Embryonic facial prominence (tissue), 1 donor: ENCODE results near the gene CDH23.

ENCODE experiments used
- DNase-seq: peaks from one replicate; pipeline ENCODE4 v3.0.0-alpha.2; 2016; ENCODE audit errors: extremely low spot score

CDH23 gene

GRCh38 chr10:71440506-71441035 lies 43.9 kb downstream of the CDH23 start:
- no peak for DNase-seq

GRCh38 chr10:71442000-71442399 lies 45.3 kb downstream of the CDH23 start:
- no peak for DNase-seq

- DNase-seq = no peak
These were observed 46.3 kb downstream of the CDH23 start for GRCh38 chr10:71442859-71443570.

- no peak for DNase-seq
These were observed 47.0 kb downstream of the CDH23 start for GRCh38 chr10:71443676-71444075.

GRCh38 chr10:71444284-71445054 lies 47.7 kb downstream of the CDH23 start:
- DNase-seq = no peak

GRCh38 chr10:71447676-71448075 lies 51.0 kb downstream of the CDH23 start:
- no peak for DNase-seq

GRCh38 chr10:71448146-71448545 lies 51.4 kb downstream of the CDH23 start:
- no peak for DNase-seq

GRCh38 chr10:71449026-71449425 lies 52.3 kb downstream of the CDH23 start:
- DNase-seq = no peak

- DNase-seq = no peak
These were observed 55.0 kb downstream of the CDH23 start for GRCh38 chr10:71451754-71452153.

GRCh38 chr10:71453186-71453585 lies 56.5 kb downstream of the CDH23 start:
- no peak for DNase-seq

GRCh38 chr10:71454347-71454746 lies 57.6 kb downstream of the CDH23 start:
- DNase-seq = no peak

- no peak for DNase-seq
These were observed 58.3 kb downstream of the CDH23 start for GRCh38 chr10:71455035-71455434.

- no peak for DNase-seq
These were observed 59.9 kb downstream of the CDH23 start for GRCh38 chr10:71456631-71457030.

- no peak for DNase-seq
These were observed 61.2 kb downstream of the CDH23 start for GRCh38 chr10:71457908-71458307.

- DNase-seq = no peak
These were observed 61.7 kb downstream of the CDH23 start for GRCh38 chr10:71458387-71458786.

- DNase-seq = no peak
These were observed 62.8 kb downstream of the CDH23 start for GRCh38 chr10:71459513-71459912.

GRCh38 chr10:71460615-71461014 lies 63.9 kb downstream of the CDH23 start:
- no peak for DNase-seq

- DNase-seq = no peak
These were observed 64.7 kb downstream of the CDH23 start for GRCh38 chr10:71461457-71461856.

- DNase-seq = no peak
These were observed 65.6 kb downstream of the CDH23 start for GRCh38 chr10:71462062-71462935.

GRCh38 chr10:71463111-71463510 lies 66.4 kb downstream of the CDH23 start:
- DNase-seq = no peak

GRCh38 chr10:71465551-71466252 lies 69.0 kb downstream of the CDH23 start:
- DNase-seq = no peak
